ENCODE results near the gene LNPEP. TPM values are rescaled to one million over a fixed set of nuclear protein-coding genes. Genes with fewer than 3 reads are reported as not detected.

Gene LNPEP
- total and polyA plus RNA-seq, 4 donors, result 1.9 to 19.7 (median 9.5) TPM

DNA sequence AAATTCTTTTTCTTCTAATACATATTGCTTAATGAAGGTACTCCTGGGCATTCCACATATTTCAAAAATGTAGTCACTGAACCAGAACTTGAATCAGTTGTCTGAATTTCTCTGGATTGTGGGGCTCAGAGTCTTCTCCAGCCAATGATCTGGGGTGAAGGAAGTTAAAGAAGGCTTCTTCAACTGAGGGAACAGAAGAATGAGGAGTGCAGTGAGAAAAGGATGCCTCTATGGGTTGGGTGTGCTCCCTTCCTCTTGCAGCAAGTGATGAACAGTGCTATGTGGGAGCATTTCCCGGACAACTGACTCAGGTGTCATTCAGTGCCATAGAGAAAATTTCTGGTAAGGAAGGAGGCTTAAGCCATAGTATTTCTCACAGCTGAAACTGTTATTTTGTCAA is 7.9 kb downstream of the LNPEP start:
- no peak overlapping the region for H3K4me3 ChIP-seq (ENCODE audit: low read depth in 1 of 3, low read length in 3 of 3)
- no peaks in the 10 kb centered on the region for H3K9me3 ChIP-seq (ENCODE audit: control insufficient read depth in 4 of 4, low read length in 3 of 4)
- H3K9ac ChIP-seq (ENCODE audit: low read depth in 1 of 2, low read length in 2 of 2), result no peak overlapping the region
- H3K27ac ChIP-seq (ENCODE audit: low read depth in 1 of 2, low read length in 2 of 2), result no peak overlapping the region
- WGBS, result 98% methylated on average over 1 of the region's 1 CpG
- no peak for DNase-seq (ENCODE audit: low spot score)
- H3K4me1 ChIP-seq (ENCODE audit: control insufficient read depth in 4 of 4, insufficient read depth in 4 of 4, low read length in 3 of 4), result peaks cover 0 to 4% (median 0%) of the 10 kb centered on the region in 4 donors
- no peaks in the 10 kb centered on the region for H3K27me3 ChIP-seq (ENCODE audit: control insufficient read depth in 4 of 4, insufficient read depth in 4 of 4, low read length in 3 of 4)
- TF ChIP-seq HNF4G (IDR thresholded peaks at IDR 0.05) (no peak), HNF4A (conservative IDR thresholded peaks at IDR 0.05) (no peak), EGR1 (IDR thresholded peaks at IDR 0.05; ENCODE audit: low read depth in 2 of 2) (no peak), SP1 (IDR thresholded peaks at IDR 0.05) (no peak), JUND (IDR thresholded peaks at IDR 0.05) (no peak), YY1 (IDR thresholded peaks at IDR 0.05) (no peak), NR2F2 (IDR thresholded peaks at IDR 0.05) (no peak), GABPA (IDR thresholded peaks at IDR 0.05 in 1 of 2, conservative IDR thresholded peaks at IDR 0.05 in 1 of 2) (no peak), RXRA (IDR thresholded peaks at IDR 0.05) (no peak), FOXA2 (IDR thresholded peaks at IDR 0.05) (no peak)
- TF ChIP-seq, protein P1, sequence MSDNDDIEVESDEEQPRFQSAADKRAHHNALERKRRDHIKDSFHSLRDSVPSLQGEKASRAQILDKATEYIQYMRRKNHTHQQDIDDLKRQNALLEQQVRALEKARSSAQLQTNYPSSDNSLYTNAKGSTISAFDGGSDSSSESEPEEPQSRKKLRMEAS (IDR thresholded peaks at IDR 0.05), result no peak
- TF ChIP-seq, protein P2, sequence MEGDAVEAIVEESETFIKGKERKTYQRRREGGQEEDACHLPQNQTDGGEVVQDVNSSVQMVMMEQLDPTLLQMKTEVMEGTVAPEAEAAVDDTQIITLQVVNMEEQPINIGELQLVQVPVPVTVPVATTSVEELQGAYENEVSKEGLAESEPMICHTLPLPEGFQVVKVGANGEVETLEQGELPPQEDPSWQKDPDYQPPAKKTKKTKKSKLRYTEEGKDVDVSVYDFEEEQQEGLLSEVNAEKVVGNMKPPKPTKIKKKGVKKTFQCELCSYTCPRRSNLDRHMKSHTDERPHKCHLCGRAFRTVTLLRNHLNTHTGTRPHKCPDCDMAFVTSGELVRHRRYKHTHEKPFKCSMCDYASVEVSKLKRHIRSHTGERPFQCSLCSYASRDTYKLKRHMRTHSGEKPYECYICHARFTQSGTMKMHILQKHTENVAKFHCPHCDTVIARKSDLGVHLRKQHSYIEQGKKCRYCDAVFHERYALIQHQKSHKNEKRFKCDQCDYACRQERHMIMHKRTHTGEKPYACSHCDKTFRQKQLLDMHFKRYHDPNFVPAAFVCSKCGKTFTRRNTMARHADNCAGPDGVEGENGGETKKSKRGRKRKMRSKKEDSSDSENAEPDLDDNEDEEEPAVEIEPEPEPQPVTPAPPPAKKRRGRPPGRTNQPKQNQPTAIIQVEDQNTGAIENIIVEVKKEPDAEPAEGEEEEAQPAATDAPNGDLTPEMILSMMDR (IDR thresholded peaks at IDR 0.05; ENCODE audit: low read depth, low read length, missing input control), result no peak
- TF ChIP-seq, protein P3, sequence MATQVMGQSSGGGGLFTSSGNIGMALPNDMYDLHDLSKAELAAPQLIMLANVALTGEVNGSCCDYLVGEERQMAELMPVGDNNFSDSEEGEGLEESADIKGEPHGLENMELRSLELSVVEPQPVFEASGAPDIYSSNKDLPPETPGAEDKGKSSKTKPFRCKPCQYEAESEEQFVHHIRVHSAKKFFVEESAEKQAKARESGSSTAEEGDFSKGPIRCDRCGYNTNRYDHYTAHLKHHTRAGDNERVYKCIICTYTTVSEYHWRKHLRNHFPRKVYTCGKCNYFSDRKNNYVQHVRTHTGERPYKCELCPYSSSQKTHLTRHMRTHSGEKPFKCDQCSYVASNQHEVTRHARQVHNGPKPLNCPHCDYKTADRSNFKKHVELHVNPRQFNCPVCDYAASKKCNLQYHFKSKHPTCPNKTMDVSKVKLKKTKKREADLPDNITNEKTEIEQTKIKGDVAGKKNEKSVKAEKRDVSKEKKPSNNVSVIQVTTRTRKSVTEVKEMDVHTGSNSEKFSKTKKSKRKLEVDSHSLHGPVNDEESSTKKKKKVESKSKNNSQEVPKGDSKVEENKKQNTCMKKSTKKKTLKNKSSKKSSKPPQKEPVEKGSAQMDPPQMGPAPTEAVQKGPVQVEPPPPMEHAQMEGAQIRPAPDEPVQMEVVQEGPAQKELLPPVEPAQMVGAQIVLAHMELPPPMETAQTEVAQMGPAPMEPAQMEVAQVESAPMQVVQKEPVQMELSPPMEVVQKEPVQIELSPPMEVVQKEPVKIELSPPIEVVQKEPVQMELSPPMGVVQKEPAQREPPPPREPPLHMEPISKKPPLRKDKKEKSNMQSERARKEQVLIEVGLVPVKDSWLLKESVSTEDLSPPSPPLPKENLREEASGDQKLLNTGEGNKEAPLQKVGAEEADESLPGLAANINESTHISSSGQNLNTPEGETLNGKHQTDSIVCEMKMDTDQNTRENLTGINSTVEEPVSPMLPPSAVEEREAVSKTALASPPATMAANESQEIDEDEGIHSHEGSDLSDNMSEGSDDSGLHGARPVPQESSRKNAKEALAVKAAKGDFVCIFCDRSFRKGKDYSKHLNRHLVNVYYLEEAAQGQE (IDR thresholded peaks at IDR 0.05), result no peak
- TF ChIP-seq, protein P4, sequence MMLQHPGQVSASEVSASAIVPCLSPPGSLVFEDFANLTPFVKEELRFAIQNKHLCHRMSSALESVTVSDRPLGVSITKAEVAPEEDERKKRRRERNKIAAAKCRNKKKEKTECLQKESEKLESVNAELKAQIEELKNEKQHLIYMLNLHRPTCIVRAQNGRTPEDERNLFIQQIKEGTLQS (IDR thresholded peaks at IDR 0.05), result no peak
- TF ChIP-seq, protein P5, sequence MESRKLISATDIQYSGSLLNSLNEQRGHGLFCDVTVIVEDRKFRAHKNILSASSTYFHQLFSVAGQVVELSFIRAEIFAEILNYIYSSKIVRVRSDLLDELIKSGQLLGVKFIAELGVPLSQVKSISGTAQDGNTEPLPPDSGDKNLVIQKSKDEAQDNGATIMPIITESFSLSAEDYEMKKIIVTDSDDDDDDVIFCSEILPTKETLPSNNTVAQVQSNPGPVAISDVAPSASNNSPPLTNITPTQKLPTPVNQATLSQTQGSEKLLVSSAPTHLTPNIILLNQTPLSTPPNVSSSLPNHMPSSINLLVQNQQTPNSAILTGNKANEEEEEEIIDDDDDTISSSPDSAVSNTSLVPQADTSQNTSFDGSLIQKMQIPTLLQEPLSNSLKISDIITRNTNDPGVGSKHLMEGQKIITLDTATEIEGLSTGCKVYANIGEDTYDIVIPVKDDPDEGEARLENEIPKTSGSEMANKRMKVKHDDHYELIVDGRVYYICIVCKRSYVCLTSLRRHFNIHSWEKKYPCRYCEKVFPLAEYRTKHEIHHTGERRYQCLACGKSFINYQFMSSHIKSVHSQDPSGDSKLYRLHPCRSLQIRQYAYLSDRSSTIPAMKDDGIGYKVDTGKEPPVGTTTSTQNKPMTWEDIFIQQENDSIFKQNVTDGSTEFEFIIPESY (IDR thresholded peaks at IDR 0.05), result no peak
- peaks cover 0 to 3% (median 0%) of the 10 kb centered on the region in 4 donors for H3K36me3 ChIP-seq (ENCODE audit: control insufficient read depth in 4 of 4, insufficient read depth in 3 of 4, low read depth in 1 of 4, low read length in 3 of 4)

All from liver (tissue), 9 donors.